UCSD-AML1 (cell line): Measurements from ENCODE around the gene MSANTD7.
A peak's percentile ranks its signal among the peaks of the same experiment; 100 is the strongest.
"Not testable (repeated sequence)": the region's sequence is repeated elsewhere in the genome, so short reads cannot be mapped to it uniquely, and the experiment has no call there.

ENCODE experiments used
- DNase-seq: peaks from one replicate; lab custom pipeline; 2025; ENCODE audit not compliant: unreplicated experiment; lab: John Stamatoyannopoulos, UW

Gene MSANTD7

GRCh38 chr10:14837003-14837756, 926 bp upstream of the MSANTD7 start:
- no peak for DNase-seq

DNA sequence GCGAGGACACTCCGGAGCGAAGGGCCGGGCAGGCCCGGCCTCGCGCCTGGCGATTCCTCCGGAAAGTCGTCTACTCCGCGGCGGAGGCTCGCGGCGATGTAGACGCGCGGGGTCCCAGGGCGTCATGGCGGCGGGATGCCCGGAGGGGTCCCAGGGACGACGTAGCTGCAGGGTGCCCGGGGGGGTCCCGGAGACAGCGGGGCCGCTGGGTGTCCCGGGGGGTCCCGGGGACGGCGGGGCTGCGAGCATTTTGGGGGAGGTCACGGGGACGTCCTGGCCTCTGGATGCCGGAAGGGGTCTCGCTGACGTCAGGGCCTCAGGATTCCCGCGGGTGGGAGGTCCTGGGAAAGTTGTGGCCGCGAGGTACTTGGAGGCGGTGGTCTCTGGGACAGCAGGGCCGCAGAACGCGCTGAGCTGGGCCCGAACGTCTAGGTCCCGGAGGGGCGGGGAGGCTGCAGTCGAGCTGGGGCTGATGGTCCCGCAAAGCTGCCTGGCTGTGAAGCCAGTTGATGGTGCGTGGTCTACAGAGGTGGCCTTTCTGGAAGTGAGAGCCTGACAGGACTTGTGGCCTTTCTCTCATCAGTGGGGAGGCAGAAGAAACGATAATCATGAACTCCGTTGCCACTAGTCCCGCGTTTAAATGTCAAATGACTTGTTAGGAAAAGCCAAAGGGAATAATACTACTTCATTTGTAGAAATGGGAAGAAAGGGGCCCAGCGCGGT, 637 bp downstream of the MSANTD7 start:
- peak; percentile 35 for DNase-seq

DNA sequence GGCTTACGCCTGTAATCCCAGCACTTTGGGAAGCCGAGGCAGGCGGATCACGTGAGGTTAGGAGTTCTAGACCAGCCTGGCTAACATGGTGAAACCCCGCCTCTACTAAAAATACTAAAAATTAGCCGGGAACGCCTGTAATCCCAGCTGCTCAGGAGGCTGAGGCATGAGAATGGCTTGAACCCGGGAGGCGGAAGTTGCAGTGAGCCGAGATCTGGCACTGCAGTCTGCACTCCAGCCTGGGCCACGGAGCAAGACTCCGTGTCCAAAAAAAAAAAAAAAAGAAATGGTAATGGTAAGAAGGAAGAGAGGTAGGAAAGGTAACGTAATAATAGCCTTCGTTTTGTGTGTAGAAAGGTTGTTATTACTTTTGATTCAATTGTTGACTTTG, 1.2 kb downstream of the MSANTD7 start:
- no peak for DNase-seq

- no peak for DNase-seq
These were observed 2.1 kb downstream of the MSANTD7 start for GRCh38 chr10:14840178-14840577.

DNA sequence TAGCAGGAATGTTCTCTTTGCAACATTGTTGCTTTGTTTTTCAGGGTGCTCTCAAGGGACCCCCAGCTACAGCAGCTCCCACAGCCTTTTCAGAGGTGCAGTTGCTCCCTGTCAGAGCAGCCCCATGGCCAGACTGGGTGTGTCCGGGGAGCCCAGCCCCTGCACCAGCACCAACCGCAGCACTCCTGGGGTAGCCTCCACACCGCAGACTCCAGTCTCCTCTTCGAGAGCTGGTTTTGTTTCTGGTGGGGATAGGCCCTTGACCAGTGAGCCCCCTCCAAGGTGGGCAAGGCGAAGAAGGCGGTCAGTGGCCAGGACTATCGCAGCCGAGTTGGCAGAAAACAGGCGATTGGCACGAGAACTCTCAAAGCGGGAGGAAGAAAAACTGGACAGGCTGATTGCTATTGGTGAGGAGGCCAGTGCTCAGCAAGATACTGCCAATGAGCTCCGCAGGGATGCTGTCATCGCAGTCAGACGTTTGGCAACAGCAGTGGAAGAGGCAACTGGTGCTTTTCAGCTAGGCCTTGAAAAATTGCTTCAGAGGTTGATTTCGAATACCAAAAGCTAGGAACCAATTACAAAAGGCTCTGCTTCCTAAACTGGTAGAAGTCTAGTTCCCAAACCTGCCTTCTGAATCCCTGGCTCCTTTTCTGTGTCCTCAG, 5.4 kb downstream of the MSANTD7 start:
- no peak for DNase-seq

DNA sequence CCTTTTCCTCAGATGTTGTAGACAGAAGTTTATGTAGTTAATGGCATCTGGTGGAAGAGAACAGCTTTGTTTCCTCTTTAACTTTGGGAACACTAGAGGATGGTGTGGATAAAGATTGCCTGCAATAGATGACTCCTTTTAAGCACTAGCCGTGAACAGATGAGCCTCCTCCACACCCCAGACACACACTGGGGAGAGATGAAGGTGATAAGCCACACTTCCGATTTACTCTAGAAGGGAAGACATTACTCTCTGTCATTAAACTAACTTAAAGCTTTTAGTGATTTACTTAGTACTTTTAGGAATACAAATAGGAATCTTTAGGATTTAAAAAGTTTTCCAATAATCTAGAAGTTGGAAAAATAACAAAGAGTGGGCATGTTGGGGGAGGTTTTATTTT, 6.8 kb downstream of the MSANTD7 start:
- no peak for DNase-seq

DNA sequence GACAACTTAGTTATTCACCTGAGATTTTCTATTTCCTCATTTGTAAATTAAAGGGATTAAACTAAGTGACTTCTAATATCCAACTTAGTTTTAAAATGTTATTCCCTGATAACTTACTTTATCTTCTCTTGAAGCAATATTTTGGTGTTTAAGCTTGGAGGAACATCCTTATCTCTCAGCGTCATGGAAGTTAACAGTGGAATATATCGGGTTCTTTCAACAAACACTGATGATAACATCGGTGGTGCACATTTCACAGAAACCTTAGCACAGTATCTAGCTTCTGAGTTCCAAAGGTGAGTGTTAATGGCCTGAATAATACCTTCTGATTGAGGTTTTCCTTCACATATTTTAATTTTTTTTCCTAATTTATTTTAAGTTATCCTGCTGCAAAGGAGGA, 14.1 kb downstream of the MSANTD7 start:
- no peak for DNase-seq

GRCh38 chr10:14855453-14855852, 17.3 kb downstream of the MSANTD7 start:
- no peak for DNase-seq

GRCh38 chr10:14858338-14858960, 20.3 kb downstream of the MSANTD7 start:
- no peak for DNase-seq

GRCh38 chr10:14859043-14859442, 20.9 kb downstream of the MSANTD7 start:
- no peak for DNase-seq

GRCh38 chr10:14859775-14860174, 21.7 kb downstream of the MSANTD7 start:
- no peak for DNase-seq

- no peak for DNase-seq
These were observed 22.7 kb downstream of the MSANTD7 start for GRCh38 chr10:14860791-14861190.

DNA sequence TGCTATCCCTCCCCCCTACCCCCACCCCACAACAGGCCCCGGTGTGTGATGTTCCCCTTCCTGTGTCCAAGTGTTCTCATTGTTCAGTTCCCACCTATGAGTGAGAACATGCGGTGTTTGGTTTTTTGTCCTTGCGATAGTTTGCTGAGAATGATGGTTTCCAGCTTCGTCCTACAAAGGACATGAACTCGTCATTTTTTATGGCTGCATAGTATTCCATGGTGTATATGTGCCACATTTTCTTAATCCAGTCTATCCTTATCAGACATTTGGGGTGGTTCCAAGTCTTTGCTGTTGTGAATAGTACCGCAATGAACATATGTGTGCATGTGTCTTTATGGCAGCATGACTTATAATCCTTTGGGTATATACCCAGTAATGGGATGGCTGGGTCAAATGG, 26.4 kb downstream of the MSANTD7 start:
- not testable (repeated sequence) for DNase-seq

GRCh38 chr10:14864871-14865270, 26.8 kb downstream of the MSANTD7 start:
- DNase-seq: not testable (repeated sequence)

- DNase-seq: no peak
These were observed 35.1 kb downstream of the MSANTD7 start for GRCh38 chr10:14873090-14873760.

GRCh38 chr10:14875941-14876340, 37.8 kb downstream of the MSANTD7 start:
- DNase-seq: no peak

GRCh38 chr10:14876764-14877163, 38.7 kb downstream of the MSANTD7 start:
- DNase-seq: no peak

GRCh38 chr10:14878266-14879123, 40.4 kb downstream of the MSANTD7 start, which contains the start of gene SUV39H2:
Gene SUV39H2 (plus strand): TSS chr10:14878866. CDS start chr10:14878889, 23 bp downstream.
- DNase-seq: peak; percentile 98

DNA sequence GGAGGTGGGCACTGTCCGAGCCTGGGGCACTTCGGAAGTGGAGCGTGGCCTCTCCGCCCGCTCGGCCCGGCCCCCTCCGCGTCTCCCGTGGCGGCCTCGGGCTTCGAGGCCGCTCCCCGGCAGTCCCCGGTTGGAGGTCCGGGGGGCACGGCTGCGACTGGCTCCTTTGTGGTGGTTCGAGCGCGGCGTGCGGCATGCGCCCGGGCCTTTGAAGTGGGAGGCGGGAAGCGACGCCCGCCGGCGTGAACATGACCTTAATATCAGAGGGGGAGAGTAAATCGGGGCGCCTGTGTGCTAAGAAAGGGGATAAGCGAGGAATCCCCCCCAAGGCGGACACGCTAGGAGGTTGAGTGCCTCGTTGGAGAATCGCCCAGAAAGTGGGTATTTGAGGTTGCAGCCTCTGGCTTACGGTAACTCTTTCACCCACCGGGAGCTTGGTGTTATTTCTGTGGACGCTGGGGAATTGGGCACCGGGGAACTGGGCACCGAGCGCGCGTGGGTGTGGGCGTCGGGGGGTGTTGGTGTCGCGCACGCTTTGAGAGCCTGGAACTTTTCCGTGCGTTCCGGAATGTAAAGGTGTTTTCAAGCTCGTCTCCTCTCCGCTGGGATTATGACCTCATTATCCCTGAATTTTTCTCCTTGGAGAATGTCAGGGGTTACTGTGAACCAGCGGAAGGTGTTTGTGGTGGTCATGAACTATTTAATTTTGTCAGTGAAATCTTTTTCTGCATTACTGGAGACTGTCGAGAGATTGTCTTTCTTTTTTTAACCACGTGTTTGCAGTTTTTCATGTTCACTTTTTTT, 41.2 kb downstream of the MSANTD7 start:
- peak; percentile 53 for DNase-seq
